ENCODE results near the gene SYTL5. TPM values are rescaled to one million over a fixed set of nuclear protein-coding genes. Genes with fewer than 3 reads are reported as not detected.

The SYTL5 gene
- total RNA-seq, 4 donors from 2014 or later = 0.15 to 0.79 (median 0.42) TPM; not detected in 1

DNA sequence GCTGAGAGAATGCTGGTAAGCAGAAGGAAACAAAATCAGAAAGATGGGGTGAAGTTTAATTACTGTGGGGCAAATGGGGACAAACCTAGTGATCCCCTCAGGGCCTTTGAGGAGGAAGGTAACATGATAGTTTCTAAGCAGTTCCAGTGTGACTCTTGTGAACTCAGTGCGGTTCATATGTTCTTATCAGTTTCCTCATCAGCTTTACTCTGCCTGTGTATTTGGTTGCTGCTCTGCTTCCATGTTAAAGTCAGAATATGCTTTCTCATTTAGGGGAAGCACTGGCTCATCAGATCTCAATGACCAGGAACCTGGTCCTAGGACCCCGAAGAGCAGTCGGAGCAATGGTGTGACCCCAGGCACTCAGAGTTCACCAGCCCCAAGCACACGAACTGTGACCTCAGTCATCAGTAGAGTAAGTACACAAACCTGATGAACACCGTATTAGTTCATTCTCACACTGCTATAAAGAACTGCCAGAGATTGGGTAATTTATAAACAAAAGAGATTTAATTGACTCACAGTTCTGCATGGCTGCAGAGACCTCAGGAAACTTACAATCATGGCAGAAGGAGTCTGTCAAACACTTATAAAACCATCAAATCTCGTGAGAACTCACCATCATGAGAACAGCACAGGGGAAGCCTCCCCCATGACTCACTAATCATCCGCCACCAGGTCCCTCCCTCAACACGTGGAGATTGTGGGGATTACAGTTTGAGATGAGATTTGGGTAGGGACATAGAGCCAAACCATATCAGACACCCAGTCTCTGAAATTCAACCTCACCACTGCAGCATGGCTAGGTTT, 83.0 kb downstream of the SYTL5 start:
- TF ChIP-seq POLR2A (IDR thresholded peaks at IDR 0.05) = no peak
- TF ChIP-seq, protein P1, sequence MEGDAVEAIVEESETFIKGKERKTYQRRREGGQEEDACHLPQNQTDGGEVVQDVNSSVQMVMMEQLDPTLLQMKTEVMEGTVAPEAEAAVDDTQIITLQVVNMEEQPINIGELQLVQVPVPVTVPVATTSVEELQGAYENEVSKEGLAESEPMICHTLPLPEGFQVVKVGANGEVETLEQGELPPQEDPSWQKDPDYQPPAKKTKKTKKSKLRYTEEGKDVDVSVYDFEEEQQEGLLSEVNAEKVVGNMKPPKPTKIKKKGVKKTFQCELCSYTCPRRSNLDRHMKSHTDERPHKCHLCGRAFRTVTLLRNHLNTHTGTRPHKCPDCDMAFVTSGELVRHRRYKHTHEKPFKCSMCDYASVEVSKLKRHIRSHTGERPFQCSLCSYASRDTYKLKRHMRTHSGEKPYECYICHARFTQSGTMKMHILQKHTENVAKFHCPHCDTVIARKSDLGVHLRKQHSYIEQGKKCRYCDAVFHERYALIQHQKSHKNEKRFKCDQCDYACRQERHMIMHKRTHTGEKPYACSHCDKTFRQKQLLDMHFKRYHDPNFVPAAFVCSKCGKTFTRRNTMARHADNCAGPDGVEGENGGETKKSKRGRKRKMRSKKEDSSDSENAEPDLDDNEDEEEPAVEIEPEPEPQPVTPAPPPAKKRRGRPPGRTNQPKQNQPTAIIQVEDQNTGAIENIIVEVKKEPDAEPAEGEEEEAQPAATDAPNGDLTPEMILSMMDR (IDR thresholded peaks at IDR 0.05) = no peak
- DNase-seq (ENCODE audit: low spot score in 2 of 2) = no peak
- intact Hi-C loops (cut with DNase I; ENCODE audit: low total_unique reads) = no loop called here
- WGBS, 2 donors = 66 to 76% methylated on average over 6 to 7 of the region's 8 CpGs
- no peak overlapping the region for H3K4me3 ChIP-seq (ENCODE audit: low read depth, poor library complexity, severe bottlenecking)

DNA sequence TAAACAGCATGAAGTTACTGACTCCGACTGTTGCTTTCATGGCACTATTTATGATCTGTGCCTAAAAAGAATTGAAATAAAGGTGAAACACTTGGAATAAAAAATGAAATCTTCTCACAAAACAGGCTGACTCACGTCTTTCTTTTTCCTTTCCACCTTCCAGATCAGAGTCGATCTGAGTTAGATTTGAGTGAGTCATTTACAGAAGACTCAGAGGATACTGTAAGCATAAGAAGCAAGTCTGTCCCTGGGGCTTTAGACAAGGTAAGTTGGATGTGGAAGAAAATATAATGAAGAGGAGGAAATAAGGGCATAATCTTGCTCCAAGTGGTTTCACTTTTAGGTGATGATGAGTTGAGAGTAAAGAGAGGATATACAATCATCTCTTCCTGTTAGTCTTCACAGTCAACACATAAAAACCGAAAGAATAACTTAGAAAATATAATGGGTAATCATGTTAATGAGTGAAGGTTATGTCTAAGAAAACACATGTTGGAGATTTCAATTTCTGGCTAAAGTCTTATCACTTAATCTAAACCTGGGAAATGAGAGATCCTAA, 89.7 kb downstream of the SYTL5 start:
- DNase-seq (ENCODE audit: low spot score in 2 of 2) = no peak
- H3K4me3 ChIP-seq (ENCODE audit: low read depth, poor library complexity, severe bottlenecking) = no peak overlapping the region
- intact Hi-C loops (cut with DNase I; ENCODE audit: low total_unique reads) = no loop called here
- no peak for TF ChIP-seq POLR2A (IDR thresholded peaks at IDR 0.05)
- TF ChIP-seq, protein P1 (IDR thresholded peaks at IDR 0.05) = no peak
- WGBS, 2 donors = 49 to 51% methylated on average over 4 of the region's 4 CpGs

DNA sequence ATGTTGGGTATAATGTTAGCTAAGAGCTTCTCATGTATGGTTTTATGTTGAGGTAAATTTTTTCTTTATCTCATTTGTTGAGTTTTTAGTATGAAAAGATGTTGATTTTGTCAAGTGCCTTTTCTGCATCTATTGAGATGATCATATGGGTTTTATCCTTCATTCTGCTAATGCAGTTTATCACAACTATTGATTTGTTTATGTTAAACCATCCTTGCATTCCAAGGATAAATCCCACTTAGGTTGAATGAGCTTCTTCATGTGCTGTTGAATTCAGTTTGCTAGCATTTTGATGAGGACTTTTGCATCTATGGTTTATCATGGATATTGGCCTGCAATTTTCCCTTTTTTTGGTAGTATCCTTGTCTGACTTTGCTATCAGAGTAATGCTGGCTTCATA, 93.3 kb downstream of the SYTL5 start:
- intact Hi-C loops (cut with DNase I; ENCODE audit: low total_unique reads) = no loop called here
- TF ChIP-seq POLR2A (IDR thresholded peaks at IDR 0.05) = no peak
- TF ChIP-seq, protein P1 (IDR thresholded peaks at IDR 0.05) = no peak

DNA sequence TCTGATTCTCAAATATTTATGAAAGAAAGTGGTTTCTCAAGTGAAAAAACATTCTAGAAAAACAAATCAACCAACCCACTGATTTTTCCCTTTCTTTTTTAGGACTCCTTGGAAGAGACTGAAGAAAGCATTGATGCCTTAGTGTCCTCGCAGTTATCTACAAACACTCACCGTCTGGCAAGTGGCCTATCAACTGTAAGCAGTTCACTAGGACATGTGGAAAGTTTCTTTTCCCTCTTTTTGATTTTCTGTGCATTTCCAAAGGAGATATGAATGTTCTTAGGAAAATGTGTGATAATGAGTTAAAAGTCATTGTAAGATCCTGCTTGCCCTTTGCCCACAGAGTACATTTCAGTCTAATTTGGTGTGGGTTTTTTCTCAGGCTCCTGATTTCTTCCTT, 95.9 kb downstream of the SYTL5 start:
- H3K4me3 ChIP-seq (ENCODE audit: low read depth, poor library complexity, severe bottlenecking) = no peak overlapping the region
- TF ChIP-seq POLR2A (IDR thresholded peaks at IDR 0.05) = no peak
- TF ChIP-seq, protein P1 (IDR thresholded peaks at IDR 0.05) = no peak
- intact Hi-C loops (cut with DNase I; ENCODE audit: low total_unique reads) = no loop called here
- WGBS, 2 donors = 76 to 91% methylated on average over 2 of the region's 2 CpGs
- DNase-seq (ENCODE audit: low spot score in 2 of 2) = no peak

More for the DNA sequence above, 93.3 kb downstream of the SYTL5 start:
- no peak overlapping the region for H3K4me3 ChIP-seq (ENCODE audit: low read depth, poor library complexity, severe bottlenecking)
- DNase-seq (ENCODE audit: low spot score in 2 of 2) = no peak

DNA sequence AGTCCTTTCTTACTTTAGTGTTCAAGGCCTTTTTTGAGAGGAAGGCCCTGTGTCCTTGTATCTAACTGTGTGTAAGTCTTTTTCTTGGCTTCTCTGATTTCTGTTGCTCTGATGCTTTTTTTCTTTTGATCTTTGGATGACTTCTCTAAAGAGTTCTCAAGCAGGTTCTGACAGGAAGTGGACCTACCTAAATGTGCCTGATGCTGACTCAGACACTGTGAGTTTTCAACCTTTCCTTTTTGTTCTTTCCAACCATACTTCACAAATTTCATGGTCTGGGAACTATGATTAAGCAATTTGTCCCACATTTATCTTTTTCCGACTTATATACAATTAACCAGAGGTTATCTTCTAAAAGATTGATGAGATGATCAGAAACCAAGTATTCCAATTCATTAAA, 96.5 kb downstream of the SYTL5 start:
- TF ChIP-seq, protein P1 (IDR thresholded peaks at IDR 0.05) = no peak
- no peak for TF ChIP-seq POLR2A (IDR thresholded peaks at IDR 0.05)
- WGBS, 2 donors = 53 to 74% methylated on average over 1 of the region's 1 CpG
- DNase-seq (ENCODE audit: low spot score in 2 of 2) = no peak
- H3K4me3 ChIP-seq (ENCODE audit: low read depth, poor library complexity, severe bottlenecking) = no peak overlapping the region
- intact Hi-C loops (cut with DNase I; ENCODE audit: low total_unique reads) = no loop called here
